ENCODE measurements around the gene HMGB2. TPM values are rescaled to one million over a fixed set of nuclear protein-coding genes. Genes with fewer than 3 reads are reported as not detected.

The HMGB2 gene
- total RNA-seq, 1 donor from 2014 or later = 40.9 TPM

- H3K4me3 ChIP-seq = no peak overlapping the region
- intact Hi-C loops (cut with DNase I) = no loop called here
- H3K4me1 ChIP-seq = no peaks in the 10 kb centered on the region
- no peak for DNase-seq
- peaks cover 8% of the 10 kb centered on the region for H3K36me3 ChIP-seq
- peak; percentile 69 for TF ChIP-seq CTCF (IDR thresholded peaks at IDR 0.05)
- H3K27ac ChIP-seq = no peak overlapping the region
- no peaks in the 10 kb centered on the region for H3K27me3 ChIP-seq (ENCODE audit: low read depth)
- H3K9me3 ChIP-seq = no peaks in the 10 kb centered on the region
- peak in 1 of 2 donors; percentile 29 for ATAC-seq
Observed at GRCh38 chr4:173301518-173302201, 32.5 kb downstream of the HMGB2 start.

- H3K27me3 ChIP-seq (ENCODE audit: low read depth) = no peaks in the 10 kb centered on the region
- TF ChIP-seq CTCF (IDR thresholded peaks at IDR 0.05) = no peak
- DNase-seq (no peak), ATAC-seq (no peak)
- H3K4me3 ChIP-seq = no peak overlapping the region
- no peak overlapping the region for H3K27ac ChIP-seq
- H3K4me1 ChIP-seq = no peaks in the 10 kb centered on the region
- H3K9me3 ChIP-seq = no peaks in the 10 kb centered on the region
- intact Hi-C loops (cut with DNase I) = no loop called here
- H3K36me3 ChIP-seq = peaks cover 8% of the 10 kb centered on the region
Observed at GRCh38 chr4:173294444-173294843, 39.7 kb downstream of the HMGB2 start.

- no peak for TF ChIP-seq CTCF (IDR thresholded peaks at IDR 0.05)
- peaks cover 8% of the 10 kb centered on the region for H3K36me3 ChIP-seq
- H3K9me3 ChIP-seq = no peaks in the 10 kb centered on the region
- ATAC-seq = no peak
- intact Hi-C loops (cut with DNase I) = no loop called here
- DNase-seq = no peak
- no peaks in the 10 kb centered on the region for H3K27me3 ChIP-seq (ENCODE audit: low read depth)
- H3K4me1 ChIP-seq = no peaks in the 10 kb centered on the region
- H3K27ac ChIP-seq = no peak overlapping the region
- no peak overlapping the region for H3K4me3 ChIP-seq
Observed at GRCh38 chr4:173293663-173294062, 40.5 kb downstream of the HMGB2 start.

DNA sequence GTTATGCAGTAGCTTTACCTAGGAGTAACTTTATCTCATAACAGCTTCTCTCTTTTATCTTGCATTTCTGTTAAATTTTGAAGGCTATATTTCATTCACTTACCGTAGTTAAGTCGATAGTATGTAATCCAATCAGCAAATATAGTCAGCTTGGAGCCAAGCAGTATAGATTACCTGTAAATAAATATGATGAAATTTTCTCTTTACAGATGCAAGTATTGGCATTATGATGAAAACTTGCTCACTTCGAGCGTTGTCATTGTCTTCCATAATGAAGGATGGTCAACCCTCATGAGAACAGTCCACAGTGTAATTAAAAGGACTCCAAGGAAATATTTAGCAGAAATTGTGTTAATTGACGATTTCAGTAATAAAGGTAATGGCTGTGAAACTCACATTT, 42.3 kb downstream of the HMGB2 start:
- ATAC-seq = no peak
- H3K36me3 ChIP-seq = no peaks in the 10 kb centered on the region
- no peak for TF ChIP-seq CTCF (IDR thresholded peaks at IDR 0.05)
- no peak overlapping the region for H3K4me3 ChIP-seq
- intact Hi-C loops (cut with DNase I) = no loop called here
- H3K9me3 ChIP-seq = peaks cover 7% of the 10 kb centered on the region
- no peaks in the 10 kb centered on the region for H3K4me1 ChIP-seq
- H3K27ac ChIP-seq = no peak overlapping the region
- no peaks in the 10 kb centered on the region for H3K27me3 ChIP-seq (ENCODE audit: low read depth)
- no peak for DNase-seq

GRCh38 chr4:173289353-173289727, 44.8 kb downstream of the HMGB2 start:
- no peak for ATAC-seq
- H3K27ac ChIP-seq = no peak overlapping the region
- peak overlapping the region; percentile 33 for H3K4me3 ChIP-seq

More at GRCh38 chr4:173289353-173289727, 44.8 kb downstream of the HMGB2 start:
- no peak for TF ChIP-seq CTCF (IDR thresholded peaks at IDR 0.05)
- no peaks in the 10 kb centered on the region for H3K27me3 ChIP-seq (ENCODE audit: low read depth)
- intact Hi-C loops (cut with DNase I) = no loop called here
- DNase-seq = no peak
- H3K36me3 ChIP-seq = no peaks in the 10 kb centered on the region
- peaks cover 20% of the 10 kb centered on the region for H3K9me3 ChIP-seq
- H3K4me1 ChIP-seq = no peaks in the 10 kb centered on the region
